K562 (cell line): ENCODE results near the gene NAV2. TPM values are rescaled to one million over a fixed set of nuclear protein-coding genes. Genes with fewer than 3 reads are reported as not detected.

ENCODE experiments used
- ATAC-seq: fragments of 200-7000 bp; cut with Tn5 transposase; 3 replicates; pipeline ENCODE4 v1.9.1; 2020; ENCODE audit warnings: moderate library complexity
- BruUV-seq: library from RNA; stranded (reverse); fragments of 400-500 nt; replicated peaks from 2 replicates; lab custom pipeline; 2021; lab: Mats Ljungman, UMichigan
- CTCF ChIA-PET: fragments of 300-600 bp; formaldehyde crosslinking; extraction: SDS; loops from one replicate; lab custom pipeline; 2021; ENCODE audit warnings: low intra/inter-chr PET ratio; lab: Yijun Ruan, JAX
- POLR2A ChIA-PET: fragments of 300-600, 350-650 bp; sonication (Branson Sonifier 250); formaldehyde crosslinking; extraction: SDS; loops from one replicate; lab custom pipeline; 2021; ENCODE audit warnings: antibody characterized with exemption, inconsistent platforms; lab: Yijun Ruan, JAX
- DNase-seq, 4 experiments: peaks; one replicate each; pipeline versions ENCODE4 v3.0.0 to v3.0.0-alpha.2; 2011 to 2018; ENCODE audit warnings: low spot score in 3 of 4, mixed read lengths in 3 of 4; ENCODE audit errors: extremely low read depth in 1 of 4
- FAIRE-seq: peaks from 2 replicates; lab custom pipeline; 2011; peaks lifted over from hg19 to GRCh38; lab: Jason Lieb, UNC
- H2AFZ ChIP-seq: 2 replicates; pipeline ENCODE4 v1.6.0; 2011; ENCODE audit warnings: low read depth, low read length, control low read depth, inconsistent platforms
- H3K27ac ChIP-seq: fragments of 200-600 bp; 3 replicates; pipeline ENCODE4 v1.8.0; 2011; ENCODE audit warnings: low read depth, mild to moderate bottlenecking, control low read depth, inconsistent platforms, low read length, moderate library complexity, mixed read lengths; ENCODE audit errors: extremely low read depth
- H3K27me3 ChIP-seq, 2 experiments: fragments of 300-600 bp in 1 of 2; 2 replicates in 1 of 2; 3 replicates in 1 of 2; pipeline versions ENCODE4 v1.6.0 to v1.8.0; 2011; ENCODE audit warnings: inconsistent platforms in 2 of 2, low read length in 2 of 2, mild to moderate bottlenecking in 1 of 2, mixed read lengths in 1 of 2, moderate library complexity in 1 of 2; ENCODE audit not compliant: control insufficient read depth in 2 of 2, insufficient read depth in 2 of 2
- H3K36me3 ChIP-seq: fragments of 300-600 bp; 3 replicates; pipeline ENCODE4 v1.8.0; 2011; ENCODE audit warnings: mild to moderate bottlenecking, low read length, inconsistent platforms; ENCODE audit not compliant: control insufficient read depth, insufficient read depth
- H3K4me1 ChIP-seq, 2 experiments: fragments of 200-600 bp in 1 of 2; replicated peaks in 1 of 2; 2 replicates in 1 of 2; 3 replicates in 1 of 2; pipeline versions ENCODE4 v1.5.1 to v1.8.0; 2011; ENCODE audit warnings: inconsistent platforms in 2 of 2, low read length in 2 of 2, mild to moderate bottlenecking in 1 of 2, mixed read lengths in 1 of 2, moderate library complexity in 1 of 2; ENCODE audit not compliant: control insufficient read depth in 2 of 2, insufficient read depth in 2 of 2
- H3K4me2 ChIP-seq: 2 replicates; pipeline ENCODE4 v1.6.1; 2011; ENCODE audit warnings: low read length, control low read depth, inconsistent platforms, mixed read lengths; ENCODE audit not compliant: insufficient read depth
- H3K4me3 ChIP-seq: fragments of 200-600 bp; sonication (generic), shearing (Covaris generic); 2 replicates; pipeline ENCODE4 v1.5.1; 2016; ENCODE audit warnings: control low read depth, inconsistent platforms
- H3K79me2 ChIP-seq: fragments of 200-600 bp; 3 replicates; pipeline ENCODE4 v1.8.0; 2011; ENCODE audit warnings: low read length, inconsistent platforms; ENCODE audit not compliant: control insufficient read depth, insufficient read depth
- H3K9ac ChIP-seq, 2 experiments: 2 replicates each; pipeline versions ENCODE4 v1.6.0 to v1.6.1; 2011; ENCODE audit warnings: low read depth in 2 of 2, low read length in 2 of 2, control low read depth in 1 of 2, inconsistent platforms in 1 of 2, mild to moderate bottlenecking in 1 of 2, mixed read lengths in 1 of 2; ENCODE audit not compliant: insufficient read depth in 1 of 2
- H3K9me1 ChIP-seq: one replicate; pipeline ENCODE4 v1.6.0; 2011; ENCODE audit warnings: inconsistent platforms, mild to moderate bottlenecking, low read length, moderate library complexity; ENCODE audit not compliant: control insufficient read depth, insufficient read depth
- H3K9me3 ChIP-seq: replicated peaks from 2 replicates; pipeline ENCODE4 v1.5.1; 2011; ENCODE audit warnings: low read depth, low read length, inconsistent platforms; ENCODE audit not compliant: control insufficient read depth, insufficient read depth
- H4K20me1 ChIP-seq: replicated peaks from 2 replicates; pipeline ENCODE4 v1.6.1; 2011; ENCODE audit warnings: low read length, inconsistent platforms, mixed read lengths; ENCODE audit not compliant: control insufficient read depth, insufficient read depth
- FOXM1 ChIP-seq, 2 experiments: fragments of 450-650 bp in 1 of 2; sonication (generic) in 1 of 2; formaldehyde crosslinking in 1 of 2; IDR thresholded peaks; 2 replicates each; pipeline versions ENCODE4 v1.6.1 to v1.9.0; 2017 to 2022; ENCODE audit warnings: low read depth in 2 of 2, mild to moderate bottlenecking in 2 of 2, missing genetic modification reagents in 1 of 2, moderate library complexity in 1 of 2
- MEIS2 ChIP-seq: fragments of 450-650 bp; IDR thresholded peaks from 2 replicates; pipeline ENCODE4 v1.6.1; 2014; ENCODE audit warnings: mild to moderate bottlenecking; ENCODE audit not compliant: partially characterized antibody
- RFX5 ChIP-seq: IDR thresholded peaks from 2 replicates; pipeline ENCODE4 v1.6.1; 2011; ENCODE audit warnings: low read depth, mild to moderate bottlenecking, improper control_type of control experiment, low read length
- WGBS: fragments of 100-300 bp; shearing (Covaris generic); methylation state at CpG from one replicate; pipeline ENCODE4 v1.1.6; 2016; ENCODE audit warnings: low coverage, mixed read lengths; ENCODE audit not compliant: insufficient coverage; ENCODE audit errors: missing lambda C conversion rate; 5-methylcytosine and 5-hydroxymethylcytosine counted together
- in situ Hi-C: fragments of 300-500 bp; cut with MboI; formaldehyde crosslinking; loops from 4 replicates; pipeline ENCODE4 v1.15.0; 2018; ENCODE audit warnings: inconsistent platforms, mixed read lengths
- intact Hi-C: fragments of 100-400 bp; cut with micrococcal nuclease; formaldehyde crosslinking; loops from 2 replicates; pipeline ENCODE4 v1.14.2; 2022
- polyA plus RNA-seq, 8 experiments: library from polyadenylated mRNA; depleted of rRNA in 4 of 8; stranded (reverse) in 5 of 8; unstranded in 3 of 8; fragments of >200 nt; fragmentation: Nextera tagmentation in 2 of 8; fragmentation: Illumina TruSeq in 1 of 8; extraction: Ambion mirVana in 2 of 8; extraction: Trizol in 1 of 8; gene quantifications; 2 replicates each; pipeline versions ENCODE4 v1.2.1 to v1.2.3, GENCODE V29; 2011 to 2014; ENCODE audit warnings: inconsistent platforms in 1 of 8, missing spikeins in 1 of 8
- total RNA-seq, 7 experiments: library from RNA; depleted of rRNA in 6 of 7; stranded (reverse); fragments of >200 nt in 6 of 7; fragmentation: Illumina TruSeq in 2 of 7; extraction: Trizol in 2 of 7; gene quantifications; 2 replicates each; pipeline versions ENCODE4 v1.2.1 to v1.2.3, GENCODE V29; 2011 to 2021; ENCODE audit warnings: low replicate concordance in 1 of 7
- TF ChIP-seq, protein P1 (sequence below), 2 experiments: fragments of 250-450 bp in 1 of 2; fragments of 450-650 bp in 1 of 2; sonication (Bioruptor Pico) in 1 of 2; IDR thresholded peaks; 2 replicates each; pipeline versions ENCODE4 v1.6.1 to v1.8.0; 2016 to 2021; ENCODE audit warnings: mild to moderate bottlenecking in 2 of 2, moderate library complexity in 2 of 2, missing compliant biosample characterization in 1 of 2, missing genetic modification characterization in 1 of 2

The NAV2 gene
- total and polyA plus RNA-seq, 9 of the 15 experiments (the other 6 are each of a cell fraction or from before 2014, with no cell fraction given): 0.03 to 0.35 (median 0.05) TPM

GRCh38 chr11:19849107-19849789 is 136.6 kb downstream of the NAV2 start:
- no peak overlapping the region for H3K4me3 ChIP-seq
- DNase-seq: no peak
- H3K27me3 ChIP-seq: no peaks in the 10 kb centered on the region; a peak in 1 of 5 replicates
- WGBS: 0% methylated on average over 6 of the region's 6 CpGs
- intact Hi-C loops: no loop called here
- ATAC-seq: no peak
- H3K9me3 ChIP-seq: no peaks in the 10 kb centered on the region
- in situ Hi-C loops: no loop called here
- no peak overlapping the region for H3K4me2 ChIP-seq
- ChIA-PET CTCF (no interaction called here), POLR2A (interaction anchor here (1.7 kb wide), 1 partner anchor 39 kb away, joined by 3 read pairs; no protein-coding TSS in a partner anchor)
- H4K20me1 ChIP-seq: no peaks in the 10 kb centered on the region
- no peak overlapping the region for H3K27ac ChIP-seq
- no TSS peak for BruUV-seq
- H3K9me1 ChIP-seq: no peaks in the 10 kb centered on the region
- H3K4me1 ChIP-seq: no peaks in the 10 kb centered on the region
- H3K79me2 ChIP-seq: no peaks in the 10 kb centered on the region
- no peak overlapping the region for H3K9ac ChIP-seq
- H2AFZ ChIP-seq: no peak overlapping the region
- FAIRE-seq: no peak
- H3K36me3 ChIP-seq: no peaks in the 10 kb centered on the region
- TF ChIP-seq FOXM1 (IDR thresholded peaks at IDR 0.05; ENCODE audit: low read depth) (no peak), FOXM1 (CRISPR knock-in tag; IDR thresholded peaks at IDR 0.05; ENCODE audit: low read depth) (no peak), MEIS2 (no peak), RFX5 (no peak)
- TF ChIP-seq, protein P1, sequence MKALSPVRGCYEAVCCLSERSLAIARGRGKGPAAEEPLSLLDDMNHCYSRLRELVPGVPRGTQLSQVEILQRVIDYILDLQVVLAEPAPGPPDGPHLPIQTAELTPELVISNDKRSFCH (CRISPR knock-in tag; IDR thresholded peaks at IDR 0.05): no peak
- TF ChIP-seq, protein P1 (tag; IDR thresholded peaks at IDR 0.05): no peak
